Osteoblast (primary cell): ENCODE results near the gene GLT6D1. TPM values are rescaled to one million over a fixed set of nuclear protein-coding genes. Genes with fewer than 3 reads are reported as not detected.

Experiments used
- DNase-seq: peaks from one replicate; pipeline ENCODE4 v3.0.0; 2011; ENCODE audit warnings: low spot score, mixed read lengths; ENCODE audit not compliant: insufficient read length; ENCODE audit errors: missing footprints
- H2AFZ ChIP-seq: 2 replicates; pipeline ENCODE4 v1.6.0; 2011; ENCODE audit warnings: mild to moderate bottlenecking, low read length
- H3K27ac ChIP-seq: 2 replicates; pipeline ENCODE4 v1.5.1; 2011; ENCODE audit warnings: mild to moderate bottlenecking, low read depth, low read length, moderate library complexity
- H3K27me3 ChIP-seq: 2 replicates; pipeline ENCODE4 v1.6.0; 2012; ENCODE audit warnings: mild to moderate bottlenecking, control low read depth, inconsistent platforms, low read length, moderate library complexity; ENCODE audit not compliant: insufficient read depth
- H3K36me3 ChIP-seq: 2 replicates; pipeline ENCODE4 v1.5.1; 2011; ENCODE audit warnings: mild to moderate bottlenecking, low read length, control low read depth, moderate library complexity; ENCODE audit not compliant: insufficient read depth
- H3K4me1 ChIP-seq: 2 replicates; pipeline ENCODE4 v1.5.1; 2011; ENCODE audit warnings: mild to moderate bottlenecking, low read length, control low read depth, moderate library complexity; ENCODE audit not compliant: insufficient read depth
- H3K4me2 ChIP-seq: 2 replicates; pipeline ENCODE4 v1.6.0; 2011; ENCODE audit warnings: mild to moderate bottlenecking, low read length; ENCODE audit not compliant: insufficient read depth
- H3K4me3 ChIP-seq: fragments of 200-600 bp; sonication (generic); 3 replicates; pipeline ENCODE4 v1.5.1; 2012; ENCODE audit warnings: mild to moderate bottlenecking, low read length, inconsistent platforms; ENCODE audit not compliant: insufficient read depth
- H3K79me2 ChIP-seq: 2 replicates; pipeline ENCODE4 v1.6.0; 2012; ENCODE audit warnings: mild to moderate bottlenecking, low read length, control low read depth, inconsistent platforms; ENCODE audit not compliant: insufficient read depth
- H3K9me3 ChIP-seq: 2 replicates; pipeline ENCODE4 v1.5.1; 2011; ENCODE audit warnings: low read depth, low read length, control low read depth
- H4K20me1 ChIP-seq: 2 replicates; pipeline ENCODE4 v1.6.0; 2012; ENCODE audit warnings: mild to moderate bottlenecking, low read length, control low read depth; ENCODE audit not compliant: insufficient read depth
- CTCF ChIP-seq: IDR thresholded peaks from 2 replicates; pipeline ENCODE4 v1.5.1; 2011; ENCODE audit warnings: mild to moderate bottlenecking, low read depth, low read length, moderate library complexity; ENCODE audit errors: extremely low read depth
- total RNA-seq: library from RNA; depleted of rRNA; stranded (reverse); fragments of >200 nt; gene quantifications from 2 replicates; pipeline ENCODE4 v1.2.3, GENCODE V29; 2012

Gene GLT6D1
- total RNA-seq, 1 donor: not detected

GRCh38 chr9:135575995-135576631 is 63.2 kb downstream of the GLT6D1 start:
- Histone ChIP-seq H4K20me1 (no peaks in the 10 kb centered on the region), H3K79me2 (no peaks in the 10 kb centered on the region), H3K36me3 (no peaks in the 10 kb centered on the region), H3K27ac (no peak overlapping the region), H3K9me3 (no peaks in the 10 kb centered on the region), H2AFZ (no peak overlapping the region), H3K27me3 (no peaks in the 10 kb centered on the region), H3K4me2 (no peak overlapping the region), H3K4me3 (no peak overlapping the region), H3K4me1 (no peaks in the 10 kb centered on the region)
- no peak for DNase-seq
- TF ChIP-seq CTCF: no peak

GRCh38 chr9:135574943-135575342 is 64.4 kb downstream of the GLT6D1 start:
- Histone ChIP-seq H3K27me3 (no peaks in the 10 kb centered on the region), H3K9me3 (no peaks in the 10 kb centered on the region), H3K27ac (no peak overlapping the region), H2AFZ (no peak overlapping the region), H3K4me3 (no peak overlapping the region), H3K4me1 (no peaks in the 10 kb centered on the region), H4K20me1 (no peaks in the 10 kb centered on the region), H3K4me2 (no peak overlapping the region), H3K36me3 (no peaks in the 10 kb centered on the region), H3K79me2 (no peaks in the 10 kb centered on the region)
- peak; percentile 36 for DNase-seq
- TF ChIP-seq CTCF: no peak

GRCh38 chr9:135574331-135574730 is 65.0 kb downstream of the GLT6D1 start:
- Histone ChIP-seq H3K4me1 (no peaks in the 10 kb centered on the region), H3K79me2 (no peaks in the 10 kb centered on the region), H2AFZ (no peak overlapping the region), H3K27me3 (no peaks in the 10 kb centered on the region), H3K36me3 (no peaks in the 10 kb centered on the region), H3K9me3 (no peaks in the 10 kb centered on the region), H3K4me2 (no peak overlapping the region), H4K20me1 (no peaks in the 10 kb centered on the region), H3K27ac (no peak overlapping the region), H3K4me3 (no peak overlapping the region)
- no peak for DNase-seq
- TF ChIP-seq CTCF: no peak

Other genes with a start within 250 kb of the GLT6D1 start
- gene PPP1R26, start 159.8 kb downstream of the GLT6D1 start, total RNA-seq: 9.4 and 10.5 TPM in 2 replicates
- gene MRPS2, start 138.9 kb downstream of the GLT6D1 start, total RNA-seq: 13.0 and 18.3 TPM in 2 replicates
- not detected in 2 replicates for gene LCN1, start 118.1 kb downstream of the GLT6D1 start, total RNA-seq
- gene OBP2A, start 93.4 kb downstream of the GLT6D1 start, total RNA-seq: not detected in 2 replicates
- not detected in 2 replicates for gene PAEP, start 77.8 kb downstream of the GLT6D1 start, total RNA-seq
- gene LCN9, start 23.8 kb upstream of the GLT6D1 start, total RNA-seq: not detected in 2 replicates
- gene SOHLH1, start 59.9 kb upstream of the GLT6D1 start, total RNA-seq: not detected in 2 replicates
- gene KCNT1, start 62.6 kb upstream of the GLT6D1 start, total RNA-seq: not detected in 2 replicates